Hematopoietic multipotent progenitor cell treated with erythropoietin and hydrocortisone succinate and interleukin-3 and kit ligand, for 4 days (in vitro differentiated cells): ENCODE measurements around the gene TMEM120B.

Source experiments
- DNase-seq: peaks from one replicate; pipeline ENCODE4 v3.0.0-alpha.2; 2015

TMEM120B gene

GRCh38 chr12:121806009-121806545 lies 93.5 kb downstream of the TMEM120B start:
- DNase-seq: peak; percentile 47

- DNase-seq: no peak
These were observed 94.2 kb downstream of the TMEM120B start for GRCh38 chr12:121806546-121807423.

GRCh38 chr12:121807642-121808347 lies 95.2 kb downstream of the TMEM120B start:
- DNase-seq: no peak

DNA sequence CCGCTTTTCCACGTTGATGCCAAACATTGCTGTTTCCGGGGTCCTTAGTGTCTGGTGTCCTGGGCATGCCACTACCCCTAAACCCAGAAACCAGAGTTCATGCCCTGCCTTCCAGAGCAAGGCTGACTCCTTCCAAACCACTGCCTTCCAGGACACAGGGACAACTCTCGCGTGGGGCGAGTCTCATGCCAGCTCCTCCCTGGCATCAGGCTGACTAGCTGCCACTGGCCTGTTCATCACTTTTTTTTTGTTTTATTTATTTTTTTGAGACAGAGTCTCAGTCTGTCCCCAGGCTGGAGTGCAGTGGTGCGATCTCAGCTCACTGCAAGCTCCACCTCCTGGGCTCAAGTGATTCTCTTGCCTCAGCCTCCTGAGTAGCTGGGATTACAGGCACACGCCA lies 96.1 kb downstream of the TMEM120B start:
- no peak for DNase-seq

- DNase-seq: no peak
These were observed 97.2 kb downstream of the TMEM120B start for GRCh38 chr12:121809712-121810116.

DNA sequence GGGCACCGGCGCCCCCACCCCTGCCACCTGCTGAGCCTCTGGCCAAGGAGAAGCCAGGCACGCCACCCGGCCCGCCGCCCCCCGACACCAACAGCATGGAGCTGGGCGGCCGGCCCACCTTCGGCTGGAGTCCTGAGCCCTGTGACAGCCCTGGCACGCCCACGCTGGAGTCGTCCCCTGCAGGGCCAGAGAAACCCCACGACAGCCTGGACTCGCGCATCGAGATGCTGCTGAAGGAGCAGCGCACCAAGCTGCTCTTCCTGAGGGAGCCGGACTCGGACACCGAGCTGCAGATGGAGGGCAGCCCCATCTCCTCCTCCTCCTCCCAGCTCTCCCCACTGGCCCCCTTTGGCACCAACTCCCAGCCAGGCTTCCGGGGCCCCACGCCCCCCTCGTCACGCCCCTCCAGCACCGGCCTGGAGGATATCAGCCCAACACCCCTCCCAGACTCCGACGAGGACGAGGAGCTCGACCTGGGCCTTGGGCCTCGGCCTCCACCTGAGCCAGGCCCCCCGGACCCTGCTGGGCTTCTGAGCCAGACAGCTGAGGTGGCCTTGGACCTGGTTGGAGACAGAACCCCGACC lies 97.8 kb downstream of the TMEM120B start:
- no peak for DNase-seq

GRCh38 chr12:121810833-121811433 lies 98.4 kb downstream of the TMEM120B start:
- no peak for DNase-seq

- peak; percentile 82 for DNase-seq
These were observed 99.1 kb downstream of the TMEM120B start for GRCh38 chr12:121811434-121812319.

DNA sequence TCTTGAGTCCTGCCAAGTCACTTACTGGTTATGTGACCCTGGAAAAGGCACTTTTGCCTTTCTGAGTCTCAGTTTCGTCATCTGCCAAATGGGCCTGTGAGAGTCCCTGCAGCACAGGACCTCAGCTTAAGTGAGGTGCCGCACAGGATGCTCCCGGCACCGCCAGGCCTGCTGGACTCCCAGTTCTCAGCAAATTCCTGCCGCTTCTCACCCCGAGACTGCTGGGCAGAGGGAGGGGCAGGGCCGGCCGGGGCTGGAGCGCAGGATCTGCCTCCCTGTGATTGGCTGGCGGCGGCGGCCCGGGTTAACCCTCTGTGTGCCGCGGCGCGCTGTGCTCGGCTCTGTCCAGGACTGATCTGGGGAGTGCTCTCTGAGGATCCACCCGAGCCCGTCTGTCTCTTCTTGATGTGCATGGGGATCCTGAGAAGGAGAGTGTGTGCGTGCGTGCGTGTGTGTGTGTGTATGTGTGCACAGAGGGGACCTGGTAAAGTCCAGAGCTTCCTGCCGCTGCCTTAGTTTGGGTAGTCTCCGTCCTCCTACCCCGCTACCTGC lies 99.8 kb downstream of the TMEM120B start:
- DNase-seq: peak; percentile 79

- DNase-seq: no peak
These were observed 100.7 kb downstream of the TMEM120B start for GRCh38 chr12:121812921-121813896.

- no peak for DNase-seq
These were observed 101.4 kb downstream of the TMEM120B start for GRCh38 chr12:121813951-121814350.

DNA sequence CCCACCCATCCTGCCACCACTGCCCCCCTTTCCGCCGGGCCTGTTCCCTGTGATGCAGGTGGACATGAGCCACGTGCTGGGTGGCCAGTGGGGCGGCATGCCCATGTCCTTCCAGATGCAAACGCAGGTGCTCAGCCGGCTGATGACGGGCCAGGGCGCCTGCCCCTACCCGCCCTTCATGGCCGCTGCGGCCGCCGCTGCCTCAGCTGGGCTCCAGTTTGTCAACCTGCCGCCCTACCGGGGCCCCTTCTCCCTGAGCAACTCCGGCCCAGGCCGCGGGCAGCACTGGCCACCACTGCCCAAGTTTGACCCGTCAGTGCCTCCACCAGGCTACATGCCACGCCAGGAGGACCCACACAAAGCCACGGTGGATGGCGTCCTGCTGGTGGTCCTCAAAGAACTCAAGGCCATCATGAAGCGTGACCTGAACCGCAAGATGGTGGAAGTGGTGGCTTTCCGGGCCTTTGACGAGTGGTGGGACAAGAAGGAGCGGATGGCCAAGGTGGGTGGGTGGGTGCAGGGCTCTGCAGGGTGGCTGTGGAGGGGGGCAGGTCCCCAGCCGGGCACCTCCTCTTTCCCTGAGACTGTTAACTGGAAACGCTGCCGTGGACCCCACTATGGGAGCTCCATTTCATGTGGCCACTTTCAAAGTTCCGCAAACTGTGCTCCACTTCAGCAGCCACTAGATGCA lies 102.0 kb downstream of the TMEM120B start:
- no peak for DNase-seq

GRCh38 chr12:121815263-121815662 lies 102.7 kb downstream of the TMEM120B start:
- no peak for DNase-seq

DNA sequence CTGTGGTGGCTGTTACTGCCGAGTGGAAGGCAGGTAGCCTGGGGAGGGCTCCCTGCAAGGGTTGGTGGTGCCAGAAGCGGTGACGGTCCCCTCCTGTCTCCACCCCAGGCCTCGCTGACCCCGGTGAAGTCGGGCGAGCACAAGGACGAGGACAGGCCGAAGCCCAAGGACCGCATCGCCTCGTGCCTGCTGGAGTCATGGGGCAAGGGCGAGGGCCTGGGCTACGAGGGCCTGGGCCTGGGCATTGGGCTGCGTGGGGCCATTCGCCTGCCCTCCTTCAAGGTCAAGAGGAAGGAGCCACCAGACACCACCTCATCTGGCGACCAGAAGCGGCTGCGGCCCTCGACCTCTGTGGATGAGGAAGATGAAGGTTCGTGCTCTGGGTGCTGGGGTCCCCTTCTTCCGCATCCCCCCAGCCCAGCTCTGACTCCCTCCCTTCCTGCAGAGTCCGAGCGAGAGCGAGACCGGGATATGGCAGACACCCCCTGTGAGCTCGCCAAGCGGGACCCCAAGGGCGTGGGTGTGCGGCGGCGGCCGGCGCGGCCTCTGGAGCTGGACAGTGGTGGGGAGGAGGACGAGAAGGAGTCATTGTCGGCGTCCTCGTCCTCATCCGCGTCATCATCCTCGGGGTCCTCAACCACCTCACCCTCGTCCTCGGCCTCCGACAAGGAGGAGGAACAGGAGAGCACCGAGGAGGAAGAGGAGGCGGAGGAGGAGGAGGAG lies 104.5 kb downstream of the TMEM120B start:
- no peak for DNase-seq

GRCh38 chr12:121817648-121818043 lies 105.1 kb downstream of the TMEM120B start:
- DNase-seq: no peak

DNA sequence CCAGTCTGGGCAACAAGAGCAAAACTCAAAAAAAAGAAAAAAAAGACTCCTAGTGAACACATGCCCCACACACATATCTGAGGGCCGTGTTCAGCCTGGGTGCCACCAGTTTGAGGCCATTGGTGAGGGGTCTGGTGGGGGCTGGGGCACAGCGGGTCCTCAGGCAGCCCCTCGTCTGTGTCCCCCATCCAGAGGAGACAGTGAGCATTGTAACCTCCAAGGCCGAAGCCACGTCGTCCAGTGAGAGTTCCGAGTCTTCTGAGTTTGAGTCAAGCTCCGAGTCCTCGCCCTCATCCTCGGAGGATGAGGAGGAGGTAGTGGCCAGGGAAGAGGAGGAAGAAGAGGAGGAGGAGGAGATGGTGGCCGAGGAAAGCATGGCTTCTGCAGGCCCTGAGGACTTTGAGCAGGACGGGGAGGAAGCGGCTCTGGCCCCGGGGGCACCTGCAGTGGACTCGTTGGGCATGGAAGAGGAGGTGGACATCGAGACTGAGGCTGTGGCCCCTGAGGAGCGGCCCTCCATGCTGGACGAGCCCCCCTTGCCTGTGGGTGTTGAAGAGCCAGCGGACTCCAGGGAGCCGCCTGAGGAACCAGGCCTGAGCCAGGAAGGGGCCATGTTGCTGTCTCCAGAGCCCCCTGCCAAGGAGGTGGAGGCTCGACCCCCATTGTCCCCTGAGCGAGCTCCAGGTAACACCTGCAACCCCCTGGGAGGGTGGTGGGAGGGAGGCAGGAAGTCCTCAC lies 106.8 kb downstream of the TMEM120B start:
- DNase-seq: no peak

DNA sequence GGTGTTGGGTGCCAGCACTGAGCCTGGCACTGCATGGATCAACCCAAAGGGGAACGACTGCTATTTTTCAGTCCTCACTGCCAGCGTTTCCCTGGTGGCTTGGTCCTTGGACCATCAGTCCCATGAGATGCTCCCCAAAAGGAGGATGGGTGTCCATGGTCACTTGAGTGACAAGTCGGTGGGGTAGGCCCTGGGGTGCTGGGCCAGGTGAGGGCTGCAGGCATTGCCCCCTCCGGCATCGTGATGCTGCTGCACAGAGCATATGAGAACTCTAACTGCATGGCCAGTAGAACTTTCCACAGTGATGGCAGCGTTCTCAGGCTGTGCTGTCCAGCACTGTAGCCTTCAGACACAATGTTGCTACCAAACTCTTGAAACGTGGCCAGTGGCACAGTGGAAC lies 107.5 kb downstream of the TMEM120B start:
- no peak for DNase-seq

- no peak for DNase-seq
These were observed 110.0 kb downstream of the TMEM120B start for GRCh38 chr12:121822393-121823100.
